Tibial artery (tissue), 4 donors: ENCODE results near the gene PAGE3.

Experiments used
- DNase-seq, 2 donors: peaks; one replicate each; pipeline ENCODE4 v3.0.0-alpha.2; 2019
- H3K27ac ChIP-seq, 2 donors: fragments of 200-600 bp; sonication (generic) in 1 of 2; 1 replicate in 1 of 2; 2 replicates in 1 of 2; pipeline ENCODE4 v1.5.1; 2018 to 2019; ENCODE audit warnings: mild to moderate bottlenecking in 1 of 2
- H3K27me3 ChIP-seq, 2 donors: fragments of 200-600 bp; sonication (generic) in 1 of 2; one replicate each; pipeline versions ENCODE4 v1.5.1 to v1.6.0; 2016 to 2019
- H3K36me3 ChIP-seq, 3 donors: fragments of 200-600 bp; sonication (generic) in 2 of 3; one replicate each; pipeline ENCODE4 v1.5.1; 2016 to 2019; ENCODE audit warnings: mild to moderate bottlenecking in 2 of 3
- H3K4me1 ChIP-seq, 4 donors: fragments of 200-600 bp; sonication (generic) in 2 of 4; 1 replicate in 3 of 4; 2 replicates in 1 of 4; pipeline ENCODE4 v1.5.1; 2016 to 2019
- H3K4me3 ChIP-seq, 2 donors: fragments of 200-600 bp; sonication (generic) in 1 of 2; 1 replicate in 1 of 2; 2 replicates in 1 of 2; pipeline ENCODE4 v1.5.1; 2018 to 2019; ENCODE audit warnings: mild to moderate bottlenecking in 2 of 2
- H3K9me3 ChIP-seq, 3 donors: fragments of 200-600 bp; sonication (generic) in 1 of 3; one replicate each; pipeline ENCODE4 v1.5.1; 2016 to 2019
- CTCF ChIP-seq, 2 experiments: fragments of 200-600 bp in 1 of 2; fragments of 450-650 bp in 1 of 2; IDR thresholded peaks; one replicate each; pipeline ENCODE4 v1.5.1; 2017 to 2019; ENCODE audit warnings: antibody characterized with exemption in 2 of 2, mild to moderate bottlenecking in 1 of 2, moderate library complexity in 1 of 2
- intact Hi-C: fragments of 100-400 bp; cut with DNase I; formaldehyde crosslinking; loops from one replicate; pipeline ENCODE4 v1.15.0; 2023; ENCODE audit warnings: low total_unique reads

Gene PAGE3

GRCh38 chrX:55240788-55241340 lies 23.9 kb downstream of the PAGE3 start:
- H3K27me3 ChIP-seq, result no peaks in the 10 kb centered on the region
- TF ChIP-seq CTCF (IDR thresholded peaks at IDR 0.05), result no peak
- H3K4me3 ChIP-seq, result no peak overlapping the region
- no peak for DNase-seq
- no peaks in the 10 kb centered on the region for H3K36me3 ChIP-seq
- no peak overlapping the region for H3K27ac ChIP-seq
- intact Hi-C loops, result no loop called here
- no peaks in the 10 kb centered on the region for H3K4me1 ChIP-seq
- peaks cover 0 to 16% (median 13%) of the 10 kb centered on the region in 3 donors for H3K9me3 ChIP-seq

GRCh38 chrX:55220119-55220794 lies 44.5 kb downstream of the PAGE3 start, which contains the start of gene PAGE5:
TSS of gene PAGE5 (plus strand) at chrX:55220346. CDS start at chrX:55221383, 1,037 bp downstream.
- Histone ChIP-seq H3K27ac (no peak within 1 kb of the TSS), H3K36me3 (no peaks in the 10 kb centered on the region), H3K4me1 (no peaks in the 10 kb centered on the region), H3K4me3 (no peak within 1 kb of the TSS), H3K27me3 (no peaks in the 10 kb centered on the region), H3K9me3 (no peaks in the 10 kb centered on the region)
- intact Hi-C loops, result no loop called here
- DNase-seq, result no peak
- no peak for TF ChIP-seq CTCF (IDR thresholded peaks at IDR 0.05)

GRCh38 chrX:55213381-55213780 lies 51.3 kb downstream of the PAGE3 start:
- no peak overlapping the region for H3K27ac ChIP-seq

GRCh38 chrX:55210931-55211677 lies 53.6 kb downstream of the PAGE3 start:
- Histone ChIP-seq H3K36me3 (no peaks in the 10 kb centered on the region), H3K4me1 (no peaks in the 10 kb centered on the region), H3K9me3 (no peaks in the 10 kb centered on the region), H3K27ac (no peak overlapping the region), H3K27me3 (no peaks in the 10 kb centered on the region), H3K4me3 (no peak overlapping the region)
- intact Hi-C loops, result no loop called here
- no peak for TF ChIP-seq CTCF (IDR thresholded peaks at IDR 0.05)
- no peak for DNase-seq

More at GRCh38 chrX:55213381-55213780, 51.3 kb downstream of the PAGE3 start:
- H3K27me3 ChIP-seq, result no peaks in the 10 kb centered on the region
- H3K4me1 ChIP-seq, result no peaks in the 10 kb centered on the region
- no peak for TF ChIP-seq CTCF (IDR thresholded peaks at IDR 0.05)
- DNase-seq, result no peak
- intact Hi-C loops, result no loop called here
- no peaks in the 10 kb centered on the region for H3K36me3 ChIP-seq
- no peak overlapping the region for H3K4me3 ChIP-seq
- no peaks in the 10 kb centered on the region for H3K9me3 ChIP-seq
